ENCODE measurements around the gene MEIS1.

- no peak for TF ChIP-seq CTCF (IDR thresholded peaks at IDR 0.05; ENCODE audit: extremely low read depth in 1 of 2, insufficient read depth in 1 of 2, low read depth in 1 of 2, low read length in 2 of 2)
- no peak for TF ChIP-seq POLR2AphosphoS5 (IDR thresholded peaks at IDR 0.05; ENCODE audit: insufficient read depth, low read depth, low read length)
- TF ChIP-seq JUN (IDR thresholded peaks at IDR 0.05; ENCODE audit: borderline replicate concordance, insufficient read depth, insufficient read length, low read depth): no peak
- TF ChIP-seq EZH2 (IDR thresholded peaks at IDR 0.05; ENCODE audit: borderline replicate concordance, low read depth, low read length, severe bottlenecking): no peak
Observed at GRCh38 chr2:66573821-66574233, 138.9 kb downstream of the MEIS1 start.

Data from endothelial cell of umbilical vein (primary cell).